GM18502 (cell line): ENCODE measurements around the gene FBXO48.
A peak's percentile ranks its signal among the peaks of the same experiment; 100 is the strongest.
"Not testable (repeated sequence)": the region's sequence is repeated elsewhere in the genome, so short reads cannot be mapped to it uniquely, and the experiment has no call there.

ENCODE experiments used
- ATAC-seq: cut with Tn5 transposase; IDR thresholded peaks from one replicate; pipeline ENCODE4 v1.9.1; 2021; ENCODE audit warnings: mild to moderate bottlenecking; ENCODE audit not compliant: unreplicated experiment, poor library complexity

The FBXO48 gene, protein sequence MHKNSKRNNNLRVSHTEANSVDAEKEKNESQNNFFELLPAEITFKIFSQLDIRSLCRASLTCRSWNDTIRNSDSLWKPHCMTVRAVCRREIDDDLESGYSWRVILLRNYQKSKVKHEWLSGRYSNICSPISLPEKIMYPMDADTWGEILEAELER

DNA sequence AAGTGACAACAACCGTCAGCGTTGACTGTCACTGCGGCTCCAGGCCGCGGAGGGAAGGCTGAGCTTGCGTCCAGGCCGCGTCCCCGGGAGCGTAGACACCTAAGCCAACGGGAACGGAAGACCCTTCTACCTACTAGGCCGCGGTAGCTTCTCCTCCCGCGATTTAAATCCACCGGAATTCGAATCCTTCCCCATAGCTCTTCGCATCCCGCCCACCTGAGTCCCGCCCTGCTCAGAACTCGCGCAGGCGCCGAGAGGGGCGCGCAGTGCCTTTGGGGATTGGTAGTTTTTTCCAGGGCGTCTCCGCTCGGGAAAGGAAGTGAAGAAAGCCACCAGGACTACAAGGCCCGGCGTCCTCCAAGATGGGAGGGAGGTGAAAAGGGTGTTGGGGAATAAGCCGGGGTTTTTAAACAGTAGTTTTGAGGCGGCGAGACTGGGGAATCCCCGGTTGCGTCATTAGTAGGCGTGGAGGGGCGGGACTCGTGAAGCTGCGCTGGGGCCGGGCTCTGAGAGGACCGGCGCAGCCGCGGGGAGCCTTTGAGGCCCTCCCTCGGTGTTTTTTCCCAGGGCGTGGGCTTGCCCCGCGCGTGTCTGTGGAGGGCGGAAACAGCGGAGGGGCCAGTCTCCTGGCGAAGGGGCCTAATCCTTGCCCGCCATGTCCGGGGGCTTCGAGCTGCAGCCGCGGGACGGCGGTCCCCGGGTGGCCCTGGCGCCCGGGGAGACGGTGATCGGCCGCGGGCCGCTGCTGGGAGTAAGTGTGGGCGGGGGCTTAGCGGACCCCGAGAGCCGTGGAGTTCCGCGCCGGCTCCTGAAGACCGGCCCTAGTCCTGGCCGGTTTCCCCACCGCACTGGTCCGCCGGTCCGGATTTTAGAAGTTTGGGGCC is at the start of gene FBXO48, which contains the start of gene APLF:
TSS of gene FBXO48 (minus strand) at position 218 of the 884 bp plus-strand sequence. CDS start 2,149 bp downstream, outside the sequence.
TSS of gene APLF (plus strand) at position 509 of the 884 bp plus-strand sequence. CDS start at position 656, 147 bp downstream.
- ATAC-seq, result peak; percentile 94

GRCh38 chr2:68516051-68516955 is 49.2 kb upstream of the FBXO48 start:
- ATAC-seq, result no peak

GRCh38 chr2:68514316-68514929 is 47.3 kb upstream of the FBXO48 start:
- ATAC-seq, result no peak

DNA sequence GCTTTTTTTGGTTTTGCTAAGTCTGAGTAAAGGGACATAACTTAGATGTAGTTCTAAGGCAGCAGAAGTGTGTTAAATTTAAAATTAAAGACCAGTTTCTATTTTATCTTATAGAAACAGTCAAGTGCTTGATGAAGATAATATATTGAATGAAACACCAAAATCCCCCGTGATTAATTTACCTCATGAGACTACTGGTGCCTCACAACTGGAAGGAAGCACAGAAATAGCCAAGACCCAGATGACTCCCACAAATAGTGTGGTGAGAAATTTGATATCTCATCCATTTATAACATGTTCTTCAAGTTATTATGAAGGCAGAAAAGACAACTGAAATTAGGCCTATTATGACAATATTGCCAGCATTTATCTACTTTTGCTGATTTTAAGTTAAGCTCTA is 45.9 kb upstream of the FBXO48 start:
- no peak for ATAC-seq

- no peak for ATAC-seq
Observed at GRCh38 chr2:68512326-68512725, 45.2 kb upstream of the FBXO48 start.

- ATAC-seq, result no peak
Observed at GRCh38 chr2:68506170-68506569, 39.1 kb upstream of the FBXO48 start.

GRCh38 chr2:68505603-68506159 is 38.6 kb upstream of the FBXO48 start:
- no peak for ATAC-seq

DNA sequence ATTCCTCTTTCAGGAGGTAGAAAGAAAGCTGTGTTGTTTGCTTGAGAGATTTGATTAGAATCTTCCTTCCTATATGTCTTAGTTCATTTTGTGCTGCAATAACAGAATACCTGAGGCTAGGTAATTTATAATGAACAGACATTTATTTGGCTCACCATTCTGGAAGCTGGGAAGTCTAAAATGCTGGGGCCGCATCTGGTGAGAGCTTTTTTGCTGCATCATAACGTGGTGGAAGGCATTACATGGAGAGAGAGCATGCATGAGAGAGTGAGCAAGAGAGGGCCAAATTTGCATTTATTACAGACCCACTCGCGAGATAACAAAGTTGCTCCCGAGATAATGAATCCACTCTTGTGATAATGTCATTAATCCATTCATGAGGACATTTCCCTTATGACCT is 34.7 kb upstream of the FBXO48 start:
- no peak for ATAC-seq

DNA sequence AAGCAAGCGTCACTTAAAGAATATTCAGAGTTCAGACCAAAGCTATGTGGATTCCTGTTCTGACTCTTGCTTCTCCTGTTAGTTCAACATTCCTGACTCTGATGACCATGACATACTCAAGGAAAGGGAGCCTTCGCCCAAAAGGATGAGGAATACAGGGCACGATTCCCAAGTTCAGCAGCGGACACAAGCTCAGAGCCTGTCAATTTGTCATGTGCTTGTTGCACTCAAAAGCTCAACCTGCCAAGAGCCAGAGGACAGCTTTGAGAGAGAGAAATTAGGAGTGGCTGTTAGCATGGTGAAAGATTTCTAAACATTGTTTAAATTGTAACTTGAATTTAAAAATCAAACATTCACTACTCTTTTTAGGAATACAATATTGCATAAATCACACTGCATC is 33.6 kb upstream of the FBXO48 start:
- no peak for ATAC-seq

- no peak for ATAC-seq
Observed at GRCh38 chr2:68499133-68499532, 32.0 kb upstream of the FBXO48 start.

GRCh38 chr2:68491582-68491981 is 24.5 kb upstream of the FBXO48 start:
- ATAC-seq, result no peak

GRCh38 chr2:68489282-68489681 is 22.2 kb upstream of the FBXO48 start:
- ATAC-seq, result no peak

DNA sequence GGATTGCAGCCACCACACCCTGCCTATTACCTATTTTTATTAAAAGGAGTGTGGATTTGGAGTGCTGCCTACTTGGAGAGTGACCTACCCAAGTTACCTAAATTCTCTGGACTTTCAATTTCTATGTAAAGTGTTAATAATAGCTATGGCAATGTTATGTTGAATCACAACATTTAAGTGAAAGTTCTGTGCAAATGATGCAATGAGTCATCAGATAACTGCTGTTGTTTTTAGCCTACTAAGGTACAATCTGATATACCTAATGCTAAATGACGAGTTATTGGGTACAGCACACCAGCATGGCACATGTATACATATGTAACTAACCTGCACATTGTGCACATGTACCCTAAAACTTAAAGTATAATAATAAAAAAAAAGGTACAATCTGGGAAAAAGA is 21.5 kb upstream of the FBXO48 start:
- ATAC-seq, result not testable (repeated sequence)

GRCh38 chr2:68487773-68488355 is 20.8 kb upstream of the FBXO48 start:
- ATAC-seq, result no peak

DNA sequence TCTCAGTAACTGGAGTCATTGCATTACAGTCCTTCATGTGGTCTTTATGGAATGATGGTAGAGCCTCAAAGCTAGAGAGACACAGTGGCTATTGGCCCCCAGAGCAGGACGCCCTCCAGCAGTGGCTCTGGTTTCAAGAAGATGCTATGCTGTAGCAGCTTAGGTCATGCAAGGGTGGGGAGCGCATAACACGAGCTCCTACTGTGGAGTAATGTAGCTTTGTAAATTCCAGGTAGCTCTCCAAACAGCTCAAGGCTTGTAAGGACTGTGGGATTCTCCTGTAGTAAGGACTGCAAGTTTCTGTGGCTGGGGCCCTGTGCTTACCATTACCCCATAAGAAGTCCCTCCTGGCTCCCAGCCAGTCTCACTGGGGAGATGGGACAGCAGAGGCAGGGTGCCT is 15.9 kb upstream of the FBXO48 start:
- ATAC-seq, result no peak

- ATAC-seq, result no peak
Observed at GRCh38 chr2:68482296-68482820, 15.3 kb upstream of the FBXO48 start.

DNA sequence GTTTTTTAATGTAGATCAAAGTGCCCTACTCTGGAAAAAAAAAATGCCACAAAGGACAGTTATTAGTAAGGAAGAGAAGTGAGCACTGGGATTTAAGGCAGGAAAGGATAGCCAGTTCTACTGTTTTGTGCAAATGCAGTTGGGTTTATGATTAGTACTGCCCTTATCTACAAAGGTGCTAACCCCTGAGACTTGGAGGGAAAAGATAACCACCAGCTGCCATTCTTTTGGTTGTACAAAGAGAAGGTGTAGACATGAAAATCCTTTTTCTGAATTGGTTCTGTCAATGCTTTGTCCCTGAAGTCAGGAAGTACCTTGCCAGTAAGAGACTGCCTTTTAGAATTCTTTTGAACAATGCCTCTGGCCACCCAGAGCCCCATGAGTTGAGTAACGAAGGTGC is 11.6 kb upstream of the FBXO48 start:
- ATAC-seq, result no peak

DNA sequence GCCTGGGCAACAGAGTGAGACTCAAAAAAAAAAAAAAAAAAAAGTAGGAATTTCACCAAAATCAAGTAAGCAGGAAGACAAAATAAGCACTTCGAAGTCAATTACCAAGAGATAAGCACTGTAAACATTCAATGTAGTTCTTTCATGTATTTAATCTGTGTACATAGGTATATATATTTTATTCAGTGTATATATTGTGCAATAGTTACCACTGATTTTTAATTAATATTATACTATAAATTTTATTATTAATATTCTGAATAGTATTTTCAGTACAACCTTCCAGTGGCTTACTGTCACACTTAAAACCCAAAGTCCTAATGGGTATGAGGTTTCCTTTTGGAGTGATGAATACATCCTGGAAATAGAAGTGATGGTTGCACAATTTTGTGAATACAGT is 9.4 kb upstream of the FBXO48 start:
- no peak for ATAC-seq

DNA sequence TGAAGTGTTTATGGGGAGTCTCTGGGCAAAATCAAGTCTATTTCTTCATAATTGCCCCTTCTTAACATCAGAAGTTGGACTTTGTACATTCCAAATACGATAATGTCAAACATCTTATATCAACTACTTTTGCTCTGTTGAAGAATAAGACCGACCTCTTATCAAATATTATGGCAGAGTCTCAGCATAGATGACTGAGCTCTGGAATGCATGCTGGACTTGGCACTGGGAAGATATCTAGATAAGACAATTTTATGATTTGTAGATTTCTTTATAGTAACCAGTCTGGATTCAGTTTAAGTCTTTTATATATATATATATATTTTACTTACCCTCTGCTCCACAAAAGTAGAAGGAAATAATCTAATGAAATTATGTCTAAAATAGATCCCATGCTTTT is 8.5 kb upstream of the FBXO48 start:
- no peak for ATAC-seq
